Muscle of back (tissue), 11 donors: ENCODE results near the gene CCDC74B. TPM values are rescaled to one million over a fixed set of nuclear protein-coding genes. Genes with fewer than 3 reads are reported as not detected.
"Not testable (repeated sequence)": the region's sequence is repeated elsewhere in the genome, so short reads cannot be mapped to it uniquely, and the experiment has no call there.

Source experiments
- DNase-seq, 3 donors: peaks; one replicate each; pipeline versions ENCODE4 v3.0.0 to v3.0.0-alpha.2; 2013
- polyA plus RNA-seq, 10 donors: library from polyadenylated mRNA; unstranded; fragments of 120-200 nt; gene quantifications; one replicate each; pipeline ENCODE4 v1.2.1, GENCODE V29; 2013; ENCODE audit not compliant: insufficient read length in 10 of 10

CCDC74B gene
- polyA plus RNA-seq, 10 donors = 0.59 to 3.0 (median 1.7) TPM

DNA sequence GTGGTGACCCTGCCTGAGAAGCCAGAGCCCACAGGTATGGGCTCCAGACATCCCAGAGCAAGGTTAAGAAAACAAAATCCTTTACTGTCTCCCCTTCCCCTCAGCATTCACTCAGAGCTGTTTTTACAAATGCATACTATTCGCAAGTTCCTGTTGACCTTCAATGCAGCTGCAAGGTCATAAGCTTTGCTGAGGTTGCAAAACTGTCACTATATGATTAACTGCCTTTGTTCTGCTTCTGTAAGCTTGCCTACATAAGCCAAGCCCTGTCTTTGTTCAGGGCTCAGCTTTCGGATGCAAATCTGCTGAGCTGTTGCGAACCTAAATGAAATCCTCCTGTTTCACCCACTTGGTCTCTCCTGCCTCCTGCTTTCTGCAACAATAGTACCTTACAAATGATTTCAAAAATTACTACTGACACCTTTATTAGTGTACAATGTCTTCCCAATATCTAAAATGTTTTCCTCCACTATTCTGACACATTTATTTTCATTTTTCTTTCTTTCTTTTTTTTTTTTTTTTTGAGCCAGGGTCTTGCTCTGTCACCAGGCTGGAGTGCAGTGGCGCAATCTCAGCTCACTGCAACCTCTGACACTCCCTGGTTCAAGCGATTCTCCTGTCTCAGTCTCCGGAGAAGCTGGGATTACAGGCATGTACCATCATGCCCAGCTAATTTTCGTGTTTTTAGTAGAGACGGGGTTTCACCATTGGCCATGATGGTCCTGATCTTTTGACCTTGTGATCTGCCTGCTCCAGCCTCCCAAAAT lies 42.1 kb downstream of the CCDC74B start:
- not testable (repeated sequence) for DNase-seq

Other genes with a start within 250 kb of the CCDC74B start
- 1 to 10 TPM in 1 of 10 donors, under 1 TPM in 6, not detected in 3; 0.20 to 1.0 (median 0.33) TPM for gene RAB6C, start 165.4 kb downstream of the CCDC74B start, polyA plus RNA-seq
- under 1 TPM in 5 of 10 donors, not detected in 5; 0.08 to 0.20 (median 0.12) TPM for gene POTEF, start 15.9 kb downstream of the CCDC74B start, polyA plus RNA-seq
- gene SMPD4, start 36.5 kb upstream of the CCDC74B start, polyA plus RNA-seq = 10 to 100 TPM; 30.2 to 47.5 (median 36.6) TPM
- gene MZT2B, start 37.1 kb upstream of the CCDC74B start, polyA plus RNA-seq = 100 to 1,000 TPM in 6 of 10 donors, 10 to 100 TPM in 4; 67.7 to 194 (median 110) TPM
- under 1 TPM in 3 of 10 donors, not detected in 7; 0.15 to 0.27 (median 0.24) TPM for gene TUBA3E, start 53.3 kb upstream of the CCDC74B start, polyA plus RNA-seq
- gene IMP4, start 197.8 kb upstream of the CCDC74B start, polyA plus RNA-seq = 10 to 100 TPM; 32.4 to 44.7 (median 39.6) TPM
- gene PTPN18, start 210.9 kb upstream of the CCDC74B start, polyA plus RNA-seq = 10 to 100 TPM; 13.7 to 29.8 (median 18.0) TPM